NCI-H82 treated with DMSO at 0.1 percent for 48 hours (cell line): ENCODE measurements around the gene STT3B.

Experiments
- DNase-seq: peaks from one replicate; lab custom pipeline; 2025; ENCODE audit not compliant: unreplicated experiment; lab: John Stamatoyannopoulos, UW

The STT3B gene

GRCh38 chr3:31516757-31517156 lies 16.0 kb upstream of the STT3B start:
- no peak for DNase-seq

GRCh38 chr3:31521468-31521867 lies 11.3 kb upstream of the STT3B start:
- no peak for DNase-seq

GRCh38 chr3:31522152-31522551 lies 10.6 kb upstream of the STT3B start:
- DNase-seq: no peak

GRCh38 chr3:31523543-31523942 lies 9.2 kb upstream of the STT3B start:
- no peak for DNase-seq

GRCh38 chr3:31525532-31525931 lies 7.2 kb upstream of the STT3B start:
- DNase-seq: no peak

GRCh38 chr3:31529421-31529820 lies 3.3 kb upstream of the STT3B start:
- no peak for DNase-seq

GRCh38 chr3:31530039-31530959 lies 2.4 kb upstream of the STT3B start:
- no peak for DNase-seq

GRCh38 chr3:31530960-31531335 lies 1.8 kb upstream of the STT3B start:
- no peak for DNase-seq

- no peak for DNase-seq
These were observed 1.2 kb upstream of the STT3B start for GRCh38 chr3:31531452-31531991.

- peak; percentile 88 for DNase-seq
These were observed 636 bp upstream of the STT3B start for GRCh38 chr3:31531992-31532586.

- no peak for DNase-seq
These were observed 692 bp downstream of the STT3B start for GRCh38 chr3:31533169-31534064.

- no peak for DNase-seq
These were observed 1.3 kb downstream of the STT3B start for GRCh38 chr3:31534065-31534425.

- DNase-seq: no peak
These were observed 3.8 kb downstream of the STT3B start for GRCh38 chr3:31536497-31536896.

GRCh38 chr3:31538801-31539200 lies 6.1 kb downstream of the STT3B start:
- no peak for DNase-seq

GRCh38 chr3:31539275-31539674 lies 6.5 kb downstream of the STT3B start:
- no peak for DNase-seq

GRCh38 chr3:31541089-31541488 lies 8.4 kb downstream of the STT3B start:
- no peak for DNase-seq

- DNase-seq: no peak
These were observed 9.5 kb downstream of the STT3B start for GRCh38 chr3:31542246-31542645.

GRCh38 chr3:31543375-31543774 lies 10.7 kb downstream of the STT3B start:
- no peak for DNase-seq

GRCh38 chr3:31544634-31545033 lies 11.9 kb downstream of the STT3B start:
- DNase-seq: no peak

- no peak for DNase-seq
These were observed 13.4 kb downstream of the STT3B start for GRCh38 chr3:31546162-31546561.

- DNase-seq: no peak
These were observed 14.0 kb downstream of the STT3B start for GRCh38 chr3:31546725-31547124.
